HG02642 (cell line): ENCODE measurements around the gene STAP2.
A peak's percentile ranks its signal among the peaks of the same experiment; 100 is the strongest.
"Not testable (repeated sequence)": the region's sequence is repeated elsewhere in the genome, so short reads cannot be mapped to it uniquely, and the experiment has no call there.

Source experiments
- ATAC-seq: cut with Tn5 transposase; IDR thresholded peaks from one replicate; pipeline ENCODE4 v1.9.1; 2021; ENCODE audit warnings: mild to moderate bottlenecking; ENCODE audit not compliant: unreplicated experiment, poor library complexity

Gene STAP2

DNA sequence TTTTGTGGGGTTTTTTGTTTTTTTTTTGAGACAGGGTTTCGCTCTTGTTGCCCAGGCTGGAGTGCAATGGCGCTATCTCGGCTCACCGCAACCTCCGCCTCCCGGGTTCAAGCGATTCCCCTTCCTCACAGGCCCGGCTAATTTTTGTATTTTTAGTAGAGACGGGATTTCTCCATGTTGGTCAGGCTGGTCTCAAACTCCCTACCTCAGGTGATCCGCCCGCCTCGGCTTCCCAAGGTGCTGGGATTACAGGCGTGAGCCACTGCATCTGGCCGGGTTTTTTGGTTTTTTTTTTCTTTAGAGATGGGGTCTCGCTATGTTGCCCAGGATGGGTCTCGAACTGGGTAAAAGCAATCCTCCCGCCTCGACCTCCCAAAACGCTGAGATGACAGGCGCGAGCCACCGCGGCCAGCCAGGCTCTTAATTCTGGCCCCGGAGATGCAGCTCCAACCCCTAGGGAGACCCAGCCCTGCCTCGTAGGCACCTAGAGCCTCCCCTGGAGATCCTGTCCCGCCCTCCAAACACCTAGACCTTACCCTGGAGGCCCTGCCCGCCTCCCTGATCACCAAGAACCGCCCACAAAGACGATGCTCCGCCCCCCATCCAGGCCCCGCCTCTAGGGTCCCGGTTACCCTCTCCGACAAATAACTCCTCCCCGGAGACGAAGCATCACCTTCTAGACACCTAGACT is 9.5 kb downstream of the STAP2 start:
- not testable (repeated sequence) for ATAC-seq

DNA sequence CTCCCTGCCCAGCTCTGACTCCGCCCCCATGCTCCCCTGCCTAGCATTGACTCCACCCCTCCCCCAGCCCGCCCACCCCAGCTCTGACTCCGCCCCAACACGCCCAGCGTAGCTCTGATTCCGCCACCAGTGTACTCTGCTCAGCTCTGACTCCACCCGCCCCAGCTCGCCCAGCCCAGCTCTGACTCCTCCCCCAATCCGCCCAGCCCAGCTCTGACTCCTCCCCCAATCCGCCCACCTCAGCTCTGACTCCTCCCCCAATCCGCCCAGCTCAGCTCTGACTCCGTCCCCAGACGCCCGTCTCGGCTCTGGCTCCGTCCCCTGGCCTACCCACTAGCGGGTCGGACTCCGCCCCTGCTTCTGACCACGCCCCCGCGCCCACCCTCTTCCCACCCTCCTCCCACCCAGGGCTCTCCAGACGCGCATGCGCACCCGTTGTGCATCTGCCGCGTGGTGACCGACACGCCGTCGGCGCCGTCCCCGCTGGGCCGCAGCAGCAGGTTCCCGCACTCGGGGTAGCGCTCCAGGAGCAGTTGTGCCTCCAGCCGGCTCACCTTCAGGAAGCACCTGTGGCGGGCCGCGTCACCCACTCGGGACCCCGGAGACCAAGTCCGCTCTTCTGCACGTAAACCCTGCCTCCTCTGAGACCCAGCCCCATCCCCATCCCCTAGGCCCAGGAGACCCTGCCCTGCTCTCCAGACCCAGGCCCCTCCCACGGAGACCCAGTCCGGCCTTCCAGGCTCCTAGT is 10.2 kb downstream of the STAP2 start:
- ATAC-seq = peak; percentile 77

DNA sequence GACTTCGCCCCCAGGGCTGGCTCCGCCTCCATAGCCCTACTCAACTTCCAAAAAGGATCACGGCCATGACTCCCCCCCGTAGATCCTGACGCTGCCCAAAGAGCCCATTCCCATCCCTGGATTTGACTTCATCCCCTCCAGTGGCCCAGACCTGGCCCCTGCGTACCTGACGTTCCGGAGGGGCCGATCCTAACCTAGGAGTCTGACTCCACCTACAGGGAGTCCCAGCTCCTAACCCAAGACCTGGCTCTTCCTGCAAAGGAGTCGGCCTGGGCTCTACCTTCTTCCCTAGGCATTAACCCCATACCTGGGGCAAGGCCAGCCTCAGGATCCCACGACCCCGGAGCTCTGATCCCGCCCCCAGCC is 10.8 kb downstream of the STAP2 start:
- ATAC-seq = peak; percentile 7

DNA sequence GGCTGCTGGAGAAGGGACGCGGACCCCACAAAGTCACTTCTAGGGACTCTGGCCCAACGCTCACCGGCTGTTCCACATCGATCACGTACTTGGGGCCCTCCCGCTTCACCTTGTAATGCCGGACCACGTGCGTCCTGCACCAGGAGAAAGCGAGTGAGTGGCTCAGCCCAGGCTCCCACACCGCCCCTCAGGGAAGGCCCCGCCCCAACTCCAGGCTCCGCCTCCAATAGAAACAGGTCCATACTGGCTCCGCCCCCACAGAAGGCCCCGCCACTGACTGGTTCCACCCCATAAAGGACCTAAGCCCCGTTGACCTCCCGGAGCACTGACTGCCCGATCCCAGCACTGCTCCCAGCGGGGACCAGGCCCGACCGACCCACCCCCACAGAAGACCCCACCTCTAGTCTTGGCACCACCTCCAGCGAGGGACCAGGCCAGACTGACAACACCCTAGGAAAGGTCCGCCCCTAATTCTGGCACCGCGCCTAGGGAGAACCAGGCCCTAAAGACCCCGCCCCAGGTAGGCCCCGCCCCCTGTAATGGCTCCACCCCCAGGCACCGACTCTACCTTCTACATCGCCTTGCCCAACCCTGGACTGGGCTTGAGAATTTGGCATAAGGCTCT is 11.3 kb downstream of the STAP2 start:
- ATAC-seq = no peak

DNA sequence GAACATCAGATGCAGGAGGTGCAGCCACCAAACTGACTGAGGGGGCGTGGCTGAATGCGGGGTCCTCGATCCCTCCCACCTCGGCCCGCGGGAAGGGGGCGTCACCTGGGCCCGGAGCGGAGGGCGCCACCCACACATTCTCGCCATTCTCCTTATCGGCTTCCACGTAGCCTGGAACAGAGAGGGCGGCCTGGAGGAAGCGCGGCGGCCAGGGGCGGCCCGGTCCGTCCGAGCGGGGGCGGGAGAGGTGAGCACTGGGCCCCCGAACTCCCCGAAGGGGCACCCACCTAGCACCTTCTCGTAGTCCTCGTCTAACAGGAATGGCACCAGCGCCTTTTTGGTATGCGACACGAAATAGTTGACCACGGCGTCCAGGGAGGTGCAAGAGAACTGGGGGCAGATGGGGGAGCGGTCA is 11.8 kb downstream of the STAP2 start:
- no peak for ATAC-seq

DNA sequence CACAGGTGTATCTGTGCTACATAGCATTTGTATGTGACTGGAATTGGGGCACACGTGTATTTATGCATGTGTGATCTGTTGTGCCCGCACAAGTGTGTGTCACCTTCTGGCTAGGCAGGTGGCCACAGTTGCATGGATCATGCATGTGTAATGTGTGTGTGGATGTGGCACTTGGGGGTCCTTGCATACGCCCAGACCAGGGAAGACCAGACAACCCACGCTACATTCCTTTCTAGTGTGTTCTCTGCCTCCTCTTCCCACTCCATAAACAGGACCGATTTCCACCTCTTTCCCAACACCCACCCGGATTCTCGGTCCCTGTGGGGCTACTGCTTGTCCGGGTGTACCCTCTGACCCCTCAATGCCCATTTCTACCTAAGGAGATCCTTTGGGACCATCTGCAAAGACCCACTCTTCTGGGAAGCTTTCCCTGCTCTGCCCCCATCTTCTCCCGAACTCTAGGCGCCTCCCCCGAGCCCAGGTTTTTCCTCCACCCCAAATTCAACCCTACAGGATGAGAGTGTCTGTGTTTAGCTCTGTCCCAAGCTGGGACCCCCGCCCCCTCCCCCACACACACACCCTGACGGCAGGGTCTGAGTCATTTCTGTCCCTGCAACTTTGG is 12.3 kb downstream of the STAP2 start:
- no peak for ATAC-seq

DNA sequence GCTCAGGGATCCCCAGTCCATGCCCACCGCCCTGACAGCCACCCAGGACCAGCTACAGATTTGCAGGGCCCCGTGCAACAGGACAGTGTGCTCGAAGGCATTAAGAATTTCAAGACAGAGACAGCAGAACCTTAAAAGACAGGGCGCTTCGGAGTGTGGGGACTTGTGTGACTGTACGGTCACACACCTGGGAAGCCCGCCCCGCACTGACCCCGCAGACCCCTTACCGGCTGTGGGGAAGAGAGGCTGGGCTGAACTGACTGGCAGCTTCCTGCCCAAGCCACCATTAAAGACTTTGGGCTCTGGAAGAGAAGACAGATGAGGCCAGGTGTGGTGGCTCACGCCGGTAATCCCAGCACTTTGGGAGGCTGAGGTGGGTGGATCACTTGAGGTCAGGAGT is 14.4 kb downstream of the STAP2 start:
- no peak for ATAC-seq

DNA sequence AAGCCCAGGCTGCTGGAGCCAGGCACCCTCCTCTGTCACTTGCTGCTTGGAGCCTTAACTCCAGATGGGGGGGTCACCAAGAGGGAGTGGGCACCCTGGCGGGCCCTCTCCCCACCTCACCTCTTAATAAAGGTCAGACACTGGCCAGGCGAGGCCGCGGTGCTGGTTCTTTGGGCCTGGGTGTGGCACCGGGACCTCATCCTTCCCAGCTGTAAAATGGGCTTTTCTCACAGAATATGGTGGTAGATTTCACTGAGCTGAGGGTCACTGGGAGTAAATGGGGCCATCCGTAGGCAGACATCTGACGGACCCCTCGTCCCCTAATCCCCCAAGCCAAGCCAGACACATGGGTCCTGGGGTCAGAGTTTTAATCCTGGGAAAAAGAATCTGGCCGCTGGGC is 14.9 kb downstream of the STAP2 start:
- no peak for ATAC-seq

DNA sequence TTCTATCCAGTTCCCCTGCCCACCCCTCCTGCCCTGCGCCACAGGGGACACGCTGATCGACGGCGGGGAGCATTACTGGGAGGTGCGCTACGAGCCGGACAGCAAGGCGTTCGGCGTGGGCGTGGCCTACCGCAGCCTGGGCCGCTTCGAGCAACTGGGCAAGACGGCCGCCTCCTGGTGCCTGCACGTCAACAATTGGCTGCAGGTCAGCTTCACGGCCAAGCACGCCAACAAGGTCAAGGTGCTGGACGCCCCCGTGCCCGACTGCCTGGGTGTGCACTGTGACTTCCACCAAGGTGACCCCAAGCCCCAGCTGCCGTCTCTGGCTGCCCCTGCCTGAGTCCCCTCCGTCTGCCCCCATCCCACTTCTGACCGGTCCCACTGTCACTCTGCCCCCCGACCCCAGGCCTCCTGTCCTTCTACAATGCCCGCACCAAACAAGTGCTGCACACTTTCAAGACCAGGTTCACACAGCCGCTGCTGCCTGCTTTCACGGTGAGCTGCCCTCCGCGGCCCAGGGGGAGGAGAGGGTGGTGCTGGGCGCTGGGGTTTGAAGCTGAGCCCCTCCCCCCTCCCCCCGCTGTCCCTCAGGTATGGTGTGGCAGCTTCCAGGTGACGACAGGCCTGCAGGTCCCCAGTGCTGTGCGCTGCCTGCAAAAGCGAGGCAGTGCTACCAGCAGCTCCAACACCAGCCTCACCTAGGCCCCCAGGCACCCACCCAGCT is 15.5 kb downstream of the STAP2 start:
- no peak for ATAC-seq

DNA sequence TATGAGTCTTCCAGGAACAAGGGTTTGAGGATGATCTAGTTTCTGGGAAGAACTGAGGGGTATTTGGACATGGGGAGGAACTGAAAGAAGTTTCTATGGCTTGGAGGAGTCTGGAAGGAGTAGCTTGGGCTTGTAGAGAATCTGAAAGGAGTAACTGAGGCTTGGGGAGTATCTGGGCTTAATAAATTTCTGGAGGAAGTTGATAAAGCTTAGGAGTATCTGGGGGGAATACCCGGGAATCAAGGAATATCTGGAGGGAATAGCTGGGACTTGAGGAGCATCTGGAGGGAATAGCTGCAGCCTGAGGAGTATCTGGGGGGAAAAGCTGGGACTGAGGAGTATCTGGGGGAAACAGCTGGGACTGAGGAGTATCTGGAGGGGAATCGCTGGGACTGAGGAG is 18.2 kb downstream of the STAP2 start:
- ATAC-seq = no peak

DNA sequence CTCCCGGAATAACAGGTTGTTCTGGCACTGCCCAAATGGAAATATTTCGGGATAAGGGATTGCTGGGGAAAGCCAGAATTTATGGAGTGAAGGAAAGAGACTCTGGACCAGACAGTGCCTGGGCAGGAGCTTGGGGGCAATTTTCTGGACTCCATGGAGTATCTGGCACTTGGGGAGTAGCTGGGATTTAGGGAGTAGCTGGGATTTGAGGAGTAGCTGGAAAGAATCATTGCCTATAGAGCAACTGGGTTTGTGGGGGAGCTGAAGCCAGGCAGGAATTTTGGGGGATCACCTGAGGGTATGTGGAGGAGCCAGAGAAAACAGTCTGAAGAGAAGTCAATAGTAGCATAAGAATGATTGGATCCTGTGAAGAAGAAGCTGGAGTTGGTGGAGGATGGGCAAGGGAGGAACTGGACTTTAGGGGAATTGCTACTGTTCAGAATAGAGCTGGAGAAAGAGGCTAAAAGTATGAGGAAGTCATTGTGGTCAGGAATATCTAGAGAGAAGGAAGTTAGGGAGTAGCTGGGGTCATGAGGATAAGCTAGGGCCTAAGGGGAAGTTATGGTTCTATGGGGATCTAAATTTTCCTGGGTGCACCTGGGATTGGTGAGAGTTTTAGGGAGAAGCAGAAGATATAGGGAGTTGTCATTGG is 19.4 kb downstream of the STAP2 start:
- no peak for ATAC-seq

DNA sequence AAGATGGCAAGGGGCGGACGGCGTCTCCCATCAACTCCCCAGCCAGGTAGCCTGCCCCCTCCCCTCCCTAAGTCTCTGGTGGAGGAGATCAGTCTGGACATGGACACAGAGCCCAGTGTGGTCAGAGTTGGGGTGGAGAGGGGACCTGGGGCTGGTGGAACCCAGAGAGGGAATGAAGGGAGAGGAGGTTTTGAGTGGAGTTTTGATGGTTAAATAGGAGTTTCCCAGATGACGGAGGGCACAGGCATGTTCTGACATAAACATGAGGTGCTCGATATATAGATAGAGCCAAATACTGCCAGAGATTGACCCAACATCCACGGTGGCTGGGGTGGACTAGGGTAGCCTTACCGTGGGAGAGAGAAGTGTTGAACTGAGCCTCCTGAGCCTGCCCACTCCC is 20.2 kb downstream of the STAP2 start:
- no peak for ATAC-seq

DNA sequence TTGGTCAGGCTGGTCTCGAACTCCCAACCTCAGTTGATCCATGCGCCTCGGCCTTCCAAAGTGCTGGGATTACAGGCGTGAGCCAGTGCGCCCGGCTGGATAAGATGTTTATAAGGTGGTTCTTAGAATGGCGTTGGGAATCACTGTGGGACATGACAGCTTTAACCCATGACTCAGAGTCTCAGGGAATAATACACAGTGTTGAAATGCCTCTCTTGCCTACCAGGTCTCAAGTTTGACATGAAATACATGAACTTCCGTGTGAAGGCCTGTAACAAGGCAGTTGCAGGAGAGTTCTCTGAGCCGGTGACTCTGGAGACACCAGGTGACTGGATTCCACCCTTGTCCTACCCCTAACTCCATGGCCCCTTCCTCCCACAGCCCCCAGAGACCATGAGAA is 21.7 kb downstream of the STAP2 start:
- no peak for ATAC-seq

DNA sequence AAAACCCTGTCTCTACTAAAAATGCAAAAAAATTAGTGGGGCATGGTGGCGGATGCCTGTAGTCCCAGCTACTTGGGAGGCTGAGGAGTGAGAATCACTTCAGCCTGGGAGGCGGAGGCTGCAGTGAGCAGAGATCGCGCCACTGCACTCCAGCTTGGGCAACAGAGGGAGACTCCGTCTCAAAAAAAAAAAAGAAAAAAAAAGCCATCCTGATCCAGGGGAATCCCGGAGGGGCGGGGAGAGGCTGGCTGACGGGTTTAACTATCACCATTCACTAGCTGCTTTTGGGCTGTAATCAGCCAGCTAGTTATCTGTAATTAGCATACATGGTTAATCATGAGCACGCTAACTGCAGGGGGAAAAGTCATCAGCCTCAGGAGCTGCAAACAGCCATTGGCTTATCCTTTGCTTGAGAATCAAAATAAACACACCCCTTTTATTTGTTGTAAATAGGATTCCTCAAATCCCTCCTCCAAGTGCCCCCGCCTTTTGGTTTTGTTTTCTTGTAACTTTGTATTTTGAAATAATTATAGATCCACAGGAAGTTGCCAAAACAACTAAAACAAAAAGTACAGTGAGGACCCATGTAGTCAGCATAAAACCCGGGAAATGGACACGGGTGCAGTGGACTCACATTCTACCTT is 24.7 kb downstream of the STAP2 start:
- ATAC-seq = no peak

DNA sequence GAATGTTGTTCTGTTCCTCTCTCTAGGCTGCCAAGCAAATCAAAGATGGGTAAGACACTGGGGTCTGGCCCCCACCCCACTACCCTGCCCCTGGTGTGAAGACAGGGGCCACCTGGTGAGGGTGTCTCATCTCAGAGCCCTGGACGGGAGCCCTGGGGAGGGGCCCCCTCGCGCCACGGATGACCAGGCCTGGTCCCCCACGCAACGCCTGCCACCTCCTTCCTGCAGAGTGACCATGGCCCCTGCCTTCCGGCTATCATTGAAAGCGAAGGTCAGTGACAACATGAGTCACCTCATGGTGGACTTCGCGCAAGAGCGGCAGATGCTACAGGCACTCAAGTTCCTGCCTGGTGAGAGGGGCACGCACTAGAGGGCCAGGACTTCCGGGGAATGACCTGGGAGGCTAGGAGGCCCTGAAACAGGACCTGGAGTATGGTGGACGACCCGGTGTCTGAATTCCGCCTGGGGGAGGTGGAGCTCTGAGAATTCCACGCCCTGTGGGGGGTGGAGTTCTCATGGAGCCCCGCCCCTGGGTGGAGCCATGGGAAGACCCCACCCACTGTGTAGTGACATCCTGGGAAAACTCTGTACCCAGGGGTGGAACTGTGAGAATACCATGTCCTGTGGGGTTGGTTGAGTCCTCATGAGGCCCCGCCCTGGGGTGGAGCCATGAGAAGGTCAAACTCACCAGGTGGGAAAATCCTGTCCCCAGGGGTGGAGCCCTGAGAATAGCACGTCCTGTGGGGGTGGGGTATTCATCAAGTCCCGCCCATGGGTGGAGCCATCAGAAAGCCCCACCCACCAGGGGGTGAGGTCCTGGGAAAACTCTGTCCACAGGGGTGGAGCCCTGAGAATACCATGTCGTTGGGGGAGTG is 28.1 kb downstream of the STAP2 start:
- no peak for ATAC-seq

DNA sequence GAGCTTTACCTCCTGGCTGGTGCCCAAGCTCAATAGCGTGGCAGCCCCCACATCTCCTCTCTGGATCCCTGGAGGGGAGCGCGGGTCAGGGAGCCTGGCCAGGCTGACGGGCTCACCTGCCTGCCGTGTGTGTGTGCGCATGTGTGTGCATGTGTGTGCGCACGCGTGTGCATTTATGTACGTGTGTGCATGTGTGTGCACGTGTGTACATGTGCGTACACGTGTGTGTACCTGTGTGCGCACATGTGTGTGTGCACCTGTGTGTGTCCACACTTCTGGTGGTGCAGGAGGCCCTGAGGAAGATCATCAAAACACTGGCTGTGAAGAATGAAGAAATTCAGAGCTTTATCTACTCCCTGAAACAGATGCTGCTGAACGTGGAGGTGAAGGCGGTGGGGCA is 33.0 kb downstream of the STAP2 start:
- no peak for ATAC-seq

DNA sequence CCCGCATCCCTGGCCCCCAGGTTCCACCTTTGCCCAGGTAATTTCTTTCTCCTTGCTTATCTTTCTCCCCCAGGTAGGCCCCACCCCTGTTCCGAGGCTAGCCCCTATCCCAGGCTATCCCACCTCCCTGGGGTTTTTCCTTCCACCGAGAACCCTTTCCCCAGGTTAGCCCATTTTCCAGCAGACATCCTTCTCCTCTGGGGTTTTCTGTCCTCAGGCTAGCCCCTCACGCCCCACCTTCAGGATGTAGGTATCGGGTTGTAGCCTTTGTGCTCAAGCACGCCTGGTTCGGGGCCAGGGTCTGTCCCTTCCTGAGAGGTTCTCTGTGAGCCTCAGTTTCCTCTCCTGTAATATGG is 33.4 kb downstream of the STAP2 start:
- no peak for ATAC-seq

DNA sequence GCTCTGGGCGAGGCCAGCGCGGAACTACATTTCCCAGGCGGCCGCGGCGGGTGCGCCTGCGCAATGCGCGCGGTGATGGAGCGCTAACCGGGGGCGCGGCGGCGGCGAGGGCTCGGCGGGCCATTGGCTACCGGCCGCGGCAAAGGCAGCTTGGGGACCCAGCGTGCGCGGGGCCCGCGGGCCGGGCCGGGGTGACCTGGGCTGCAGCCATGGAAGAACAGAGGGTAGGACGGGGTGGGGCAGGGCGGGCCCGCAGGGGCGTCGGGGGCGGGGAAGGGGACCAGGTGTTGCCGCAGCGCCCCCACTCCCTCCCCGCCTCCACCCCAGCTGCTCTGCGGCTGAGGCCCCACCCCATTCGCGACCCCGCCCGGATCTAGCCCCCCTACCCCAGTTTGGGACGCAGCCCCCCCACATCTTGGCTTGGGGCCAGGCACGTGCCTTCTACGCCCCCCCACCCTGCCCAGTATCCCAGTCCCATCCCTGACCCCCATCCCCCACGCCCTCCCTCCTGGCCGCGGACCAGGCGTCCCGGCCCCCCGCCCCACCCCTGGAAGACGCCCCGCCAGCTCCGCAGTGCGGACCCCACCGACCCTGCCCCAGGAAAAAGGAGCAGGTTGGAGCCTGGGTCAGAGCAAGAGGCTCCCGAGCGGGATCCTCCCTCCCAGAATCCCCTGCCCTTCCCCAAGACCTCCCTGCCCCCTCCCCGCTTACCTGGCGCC is 33.9 kb downstream of the STAP2 start, which contains the start of gene FSD1:
Gene FSD1, plus strand, starts transcription at position 61 of the 719 bp plus-strand sequence. Its CDS starts 149 bp downstream, at position 210.
- no peak for ATAC-seq
